HepG2 (cell line): ENCODE data around the gene PIEZO1. TPM values are rescaled to one million over a fixed set of nuclear protein-coding genes. Genes with fewer than 3 reads are reported as not detected.

Experiments
- ATAC-seq: fragments of 200-7000 bp; cut with Tn5 transposase; 3 replicates; pipeline ENCODE4 v1.9.1; 2020; ENCODE audit warnings: mild to moderate bottlenecking, moderate library complexity
- BruUV-seq: library from RNA; stranded (reverse); fragments of 400-500 nt; replicated peaks from 2 replicates; lab custom pipeline; 2021; lab: Mats Ljungman, UMichigan
- CTCF ChIA-PET: fragments of 300-600 bp; formaldehyde crosslinking; extraction: SDS; loops from one replicate; lab custom pipeline; 2021; ENCODE audit warnings: low total read pairs, inconsistent platforms, low intra/inter-chr PET ratio; lab: Yijun Ruan, JAX
- POLR2A ChIA-PET: fragments of 350-600 bp; sonication (Branson Sonifier 250); formaldehyde crosslinking; loops from one replicate; lab custom pipeline; 2020; ENCODE audit warnings: antibody characterized with exemption, inconsistent platforms; lab: Yijun Ruan, JAX
- DNase-seq: peaks from one replicate; pipeline ENCODE4 v3.0.0-alpha.2; 2015; ENCODE audit warnings: low spot score
- FAIRE-seq: peaks from 3 replicates; lab custom pipeline; 2011; peaks lifted over from hg19 to GRCh38; lab: Jason Lieb, UNC
- H2AFZ ChIP-seq: one replicate; pipeline ENCODE4 v1.6.1; 2011; ENCODE audit warnings: low read length, inconsistent platforms
- H3K27ac ChIP-seq: fragments of 300-600 bp; 3 replicates; pipeline ENCODE4 v1.8.0; 2011; ENCODE audit warnings: mixed run types, mild to moderate bottlenecking, mixed read lengths, low read length, inconsistent platforms; ENCODE audit not compliant: insufficient read depth; ENCODE audit errors: extremely low read length
- H3K27me3 ChIP-seq, 2 experiments: fragments of 200-600 bp in 1 of 2; 2 replicates in 1 of 2; 3 replicates in 1 of 2; pipeline versions ENCODE4 v1.6.0 to v1.8.0; 2011; ENCODE audit warnings: low read length in 2 of 2, mild to moderate bottlenecking in 2 of 2, moderate library complexity in 2 of 2, inconsistent platforms in 1 of 2; ENCODE audit not compliant: insufficient read depth in 2 of 2, control insufficient read depth in 1 of 2
- H3K36me3 ChIP-seq, 2 experiments: fragments of 200-600 bp in 1 of 2; replicated peaks in 1 of 2; 2 replicates in 1 of 2; 3 replicates in 1 of 2; pipeline versions ENCODE4 v1.5.1 to v1.8.0; 2011; ENCODE audit warnings: low read length in 2 of 2, inconsistent platforms in 1 of 2; ENCODE audit not compliant: insufficient read depth in 2 of 2, control insufficient read depth in 1 of 2
- H3K4me1 ChIP-seq: 2 replicates; pipeline ENCODE4 v1.5.1; 2012; ENCODE audit warnings: low read length, inconsistent platforms; ENCODE audit not compliant: insufficient read depth
- H3K4me2 ChIP-seq: 2 replicates; pipeline ENCODE4 v1.6.0; 2011; ENCODE audit warnings: low read depth, low read length, inconsistent platforms
- H3K4me3 ChIP-seq, 3 experiments: fragments of 200-600 bp in 1 of 3; sonication (generic), shearing (Covaris generic) in 1 of 3; replicated peaks in 1 of 3; 2 replicates each; pipeline ENCODE4 v1.5.1; 2011 to 2016; ENCODE audit warnings: low read length in 3 of 3, inconsistent platforms in 2 of 3, low read depth in 2 of 3, mild to moderate bottlenecking in 2 of 3, control low read depth in 1 of 3, mixed read lengths in 1 of 3; ENCODE audit not compliant: insufficient read depth in 1 of 3
- H3K79me2 ChIP-seq: one replicate; pipeline ENCODE4 v1.6.1; 2011; ENCODE audit warnings: low read length, inconsistent platforms; ENCODE audit not compliant: insufficient read depth
- H3K9ac ChIP-seq: 2 replicates; pipeline ENCODE4 v1.6.0; 2011; ENCODE audit warnings: mild to moderate bottlenecking, low read depth, low read length, inconsistent platforms; ENCODE audit not compliant: insufficient read depth
- H3K9me3 ChIP-seq: 2 replicates; pipeline ENCODE4 v1.5.1; 2012; ENCODE audit warnings: mild to moderate bottlenecking, low read length
- H4K20me1 ChIP-seq: 2 replicates; pipeline ENCODE4 v1.6.0; 2011; ENCODE audit warnings: inconsistent platforms, mild to moderate bottlenecking, low read length, moderate library complexity; ENCODE audit not compliant: insufficient read depth
- CBX2 ChIP-seq, 2 experiments: fragments of 200-600 bp in 1 of 2; sonication (generic); formaldehyde crosslinking in 1 of 2; IDR thresholded peaks; 2 replicates each; pipeline versions ENCODE4 v1.7.0 to v1.8.1; 2018 to 2022; ENCODE audit warnings: low read depth in 2 of 2, low read length in 1 of 2, mild to moderate bottlenecking in 1 of 2, missing genetic modification reagents in 1 of 2
- HNF4G ChIP-seq, 2 experiments: sonication (generic) in 1 of 2; formaldehyde crosslinking in 1 of 2; IDR thresholded peaks; 2 replicates each; pipeline versions ENCODE4 v1.4.0 to v1.6.1; 2011 to 2020; ENCODE audit warnings: borderline replicate concordance in 2 of 2, low read depth in 2 of 2, mild to moderate bottlenecking in 2 of 2, low read length in 1 of 2, missing genetic modification reagents in 1 of 2, moderate library complexity in 1 of 2
- MAFF ChIP-seq: IDR thresholded peaks from 2 replicates; pipeline ENCODE4 v1.6.1; 2011; ENCODE audit warnings: low read depth, low read length, improper control_type of control experiment
- MYPOP ChIP-seq: sonication (generic); formaldehyde crosslinking; IDR thresholded peaks from 2 replicates; pipeline ENCODE4 v1.8.1; 2023; ENCODE audit warnings: mild to moderate bottlenecking, moderate library complexity, missing genetic modification reagents
- POLR2AphosphoS2 ChIP-seq: IDR thresholded peaks from 2 replicates; pipeline ENCODE4 v1.6.1; 2011; ENCODE audit warnings: low read depth, low read length, improper control_type of control experiment
- REXO4 ChIP-seq: sonication (generic); formaldehyde crosslinking; IDR thresholded peaks from 2 replicates; pipeline ENCODE4 v1.8.0; 2022; ENCODE audit warnings: missing genetic modification reagents, mild to moderate bottlenecking, borderline replicate concordance
- RXRB ChIP-seq: IDR thresholded peaks from 2 replicates; pipeline ENCODE4 v1.6.1; 2016; ENCODE audit warnings: borderline replicate concordance, missing genetic modification reagents, missing compliant biosample characterization
- SP1 ChIP-seq, 2 experiments: fragments of 450-650 bp in 1 of 2; sonication (generic) in 1 of 2; formaldehyde crosslinking in 1 of 2; IDR thresholded peaks; 2 replicates each; pipeline versions ENCODE4 v1.4.0 to v1.6.1; 2016 to 2020; ENCODE audit warnings: missing genetic modification reagents in 1 of 2
- TCF12 ChIP-seq, 2 experiments: fragments of 450-650 bp in 1 of 2; sonication (generic) in 1 of 2; formaldehyde crosslinking in 1 of 2; IDR thresholded peaks; 2 replicates each; pipeline versions ENCODE4 v1.6.1 to v1.8.0; 2017 to 2022; ENCODE audit warnings: antibody characterized with exemption in 1 of 2, mild to moderate bottlenecking in 1 of 2, missing genetic modification reagents in 1 of 2, moderate library complexity in 1 of 2
- TEAD3 ChIP-seq: optimal IDR thresholded peaks from 2 replicates; pipeline ENCODE3; 2016; ENCODE audit warnings: borderline replicate concordance
- TP53 ChIP-seq: sonication (generic); formaldehyde crosslinking; conservative IDR thresholded peaks from 2 replicates; pipeline ENCODE4 v1.4.0; 2020; ENCODE audit warnings: missing genetic modification reagents
- ZNF484 ChIP-seq: sonication (generic); formaldehyde crosslinking; IDR thresholded peaks from 2 replicates; pipeline ENCODE4 v1.5.1; 2020; ENCODE audit warnings: mild to moderate bottlenecking, low read depth, missing genetic modification reagents, borderline replicate concordance
- ZNF710 ChIP-seq: sonication (generic); formaldehyde crosslinking; IDR thresholded peaks from 2 replicates; pipeline ENCODE4 v1.5.0; 2020; ENCODE audit warnings: mild to moderate bottlenecking, missing genetic modification reagents, borderline replicate concordance
- ZNF777 ChIP-seq: sonication (generic); formaldehyde crosslinking; IDR thresholded peaks from 2 replicates; pipeline ENCODE4 v1.4.0; 2020; ENCODE audit warnings: missing genetic modification reagents
- ZNF792 ChIP-seq: IDR thresholded peaks from 2 replicates; pipeline ENCODE4 v1.6.1; 2016
- WGBS: methylation state at CpG from one replicate; pipeline ENCODE4 v1.1.6; 2017; ENCODE audit warnings: low lambda C conversion rate; 5-methylcytosine and 5-hydroxymethylcytosine counted together
- in situ Hi-C: cut with HindIII; loops from 2 replicates; pipeline ENCODE4 v1.10.0; 2017; ENCODE audit warnings: low pct_unique_long_range_greater_than_20kb; ENCODE audit not compliant: extremely low pct_ligation_motif_present
- intact Hi-C: fragments of 100-400 bp; cut with micrococcal nuclease; formaldehyde crosslinking; loops from one replicate; pipeline ENCODE4 v1.10.0; 2022; ENCODE audit not compliant: unreplicated experiment
- polyA plus RNA-seq, 8 experiments: library from polyadenylated mRNA; depleted of rRNA in 3 of 8; stranded (reverse) in 7 of 8; unstranded in 1 of 8; fragments of >200 nt; fragmentation: Illumina TruSeq in 4 of 8; extraction: Trizol in 4 of 8; gene quantifications; 2 replicates each; pipeline versions ENCODE4 v1.2.1 to v1.2.3, GENCODE V29; 2011 to 2016; ENCODE audit warnings: low read depth in 4 of 8, missing spikeins in 1 of 8, mixed read lengths in 1 of 8; ENCODE audit not compliant: insufficient read depth in 1 of 8
- total RNA-seq, 5 experiments: library from RNA; depleted of rRNA; stranded (reverse); fragments of >200 nt; fragmentation: Illumina TruSeq; extraction: Trizol; gene quantifications; 2 replicates each; pipeline ENCODE4 v1.2.3, GENCODE V29; 2016; ENCODE audit warnings: low read depth in 1 of 5

Gene PIEZO1
- total and polyA plus RNA-seq, 2 of the 13 experiments (the other 11 are each of a cell fraction or from before 2014, with no cell fraction given), result 67.9 to 85.0 TPM

- TF ChIP-seq TP53 (CRISPR knock-in tag), result no peak
- 0 out of 2 replicates have a peak, but pooled peaks have one; percentile 76 for TF ChIP-seq MYPOP (CRISPR knock-in tag)
- TF ChIP-seq ZNF792 (CRISPR knock-in tag), result peak; percentile 91
Observed at GRCh38 chr16:88700636-88701482, 84.2 kb downstream of the PIEZO1 start (continued).

GRCh38 chr16:88700322-88700635, 84.7 kb downstream of the PIEZO1 start:
- no peaks in the 10 kb centered on the region for H3K27me3 ChIP-seq
- POLR2A ChIA-PET, result interaction anchor here (1.1 to 1.9 kb wide), 2 partner anchors 13 to 79 kb away, joined by 3 to 11 read pairs; partner anchors contain the start of gene SNAI3
- H4K20me1 ChIP-seq, result no peaks in the 10 kb centered on the region
- H3K79me2 ChIP-seq, result peaks cover 9% of the 10 kb centered on the region
- 72% methylated on average over 9 of the region's 14 CpGs for WGBS
- FAIRE-seq (peak; percentile 46), DNase-seq (no peak), ATAC-seq (peak; percentile 21)
- CTCF ChIA-PET, result no interaction called here
- in situ Hi-C loops (no loop called here), intact Hi-C loops (loop anchor here (2.0 kb wide), 1 partner anchor 37 kb away; the partner anchor contains the start of gene MVD)
- peak overlapping the region; percentile 59 for H3K27ac ChIP-seq
- no TSS peak for BruUV-seq
- peak overlapping the region; percentile 77 for H3K4me2 ChIP-seq
- H3K4me3 ChIP-seq, result peak overlapping the region in 1 of 3 experiments; percentile 64; a peak in 3 of 6 replicates
- H3K9me3 ChIP-seq, result no peaks in the 10 kb centered on the region
- peaks cover 60% of the 10 kb centered on the region for H3K4me1 ChIP-seq
- peak overlapping the region; percentile 53; the same call in 1 of the 2 replicates for H3K9ac ChIP-seq
- H3K36me3 ChIP-seq, result peaks cover 11 to 12% of the 10 kb centered on the region in 2 experiments; a peak in 4 of 5 replicates
- no peak overlapping the region for H2AFZ ChIP-seq
- TF ChIP-seq ZNF484, result 0 out of 2 replicates have a peak, but pooled peaks have one; percentile 23
- TF ChIP-seq MAFF, result no peak
- TF ChIP-seq RXRB, result no peak
- peak; percentile 60; the same call in 1 of the 2 replicates for TF ChIP-seq REXO4 (CRISPR knock-in tag)
- TF ChIP-seq CBX2 (IDR thresholded peaks at IDR 0.05; ENCODE audit: low read depth, low read length), result no peak
- TF ChIP-seq CBX2 (CRISPR knock-in tag; IDR thresholded peaks at IDR 0.05; ENCODE audit: low read depth), result no peak
- no peak for TF ChIP-seq ZNF710 (CRISPR knock-in tag)
- TF ChIP-seq POLR2AphosphoS2, result no peak
- no peak for TF ChIP-seq SP1 (IDR thresholded peaks at IDR 0.05)
- 0 out of 2 replicates have a peak, but pooled peaks have one; percentile 14 for TF ChIP-seq SP1 (CRISPR knock-in tag; IDR thresholded peaks at IDR 0.05)
- TF ChIP-seq TEAD3, result no peak
- TF ChIP-seq HNF4G (IDR thresholded peaks at IDR 0.05; ENCODE audit: borderline replicate concordance, low read depth, low read length), result peak; percentile 53
- TF ChIP-seq HNF4G (CRISPR knock-in tag; IDR thresholded peaks at IDR 0.05; ENCODE audit: borderline replicate concordance, low read depth), result no peak; the same call in 1 of the 2 replicates
- no peak for TF ChIP-seq TCF12 (IDR thresholded peaks at IDR 0.05)
- TF ChIP-seq TCF12 (CRISPR knock-in tag; IDR thresholded peaks at IDR 0.05), result 0 out of 2 replicates have a peak, but pooled peaks have one; percentile 55
- TF ChIP-seq ZNF777 (CRISPR knock-in tag), result no peak
